H9 (cell line): ENCODE measurements around the gene IGF2R. TPM values are rescaled to one million over a fixed set of nuclear protein-coding genes. Genes with fewer than 3 reads are reported as not detected.

Source experiments
- DNase-seq: peaks from one replicate; pipeline ENCODE4 v3.0.0-alpha.2; 2017
- H2AFZ ChIP-seq: one replicate; pipeline ENCODE4 v1.6.1; 2013; ENCODE audit warnings: mild to moderate bottlenecking, low read length, control low read depth, moderate library complexity
- H2AK5ac ChIP-seq: 2 replicates; pipeline ENCODE4 v1.6.1; 2013; ENCODE audit warnings: low read length, control low read depth, mixed read lengths; ENCODE audit not compliant: insufficient read length
- H2BK120ac ChIP-seq: one replicate; pipeline ENCODE4 v1.6.1; 2013; ENCODE audit warnings: low read depth, mild to moderate bottlenecking, low read length, control low read depth, inconsistent platforms; ENCODE audit not compliant: poor library complexity, severe bottlenecking
- H2BK12ac ChIP-seq: 2 replicates; pipeline ENCODE4 v1.6.1; 2013; ENCODE audit warnings: low read length, control low read depth, mixed read lengths, low read depth; ENCODE audit not compliant: insufficient read length
- H2BK15ac ChIP-seq: 2 replicates; pipeline ENCODE4 v1.6.1; 2013; ENCODE audit warnings: low read depth, low read length, control low read depth
- H2BK20ac ChIP-seq: one replicate; pipeline ENCODE4 v1.6.1; 2013; ENCODE audit warnings: low read depth, mild to moderate bottlenecking, low read length, control low read depth, inconsistent platforms; ENCODE audit not compliant: poor library complexity, severe bottlenecking
- H2BK5ac ChIP-seq: 2 replicates; pipeline ENCODE4 v1.6.1; 2013; ENCODE audit warnings: low read length, control low read depth, mixed read lengths; ENCODE audit not compliant: insufficient read length
- H3K14ac ChIP-seq: 2 replicates; pipeline ENCODE4 v1.6.1; 2013; ENCODE audit warnings: low read length, control low read depth; ENCODE audit not compliant: insufficient read depth
- H3K18ac ChIP-seq: 2 replicates; pipeline ENCODE4 v1.6.1; 2013; ENCODE audit warnings: low read depth, mild to moderate bottlenecking, mixed read lengths, low read length, control low read depth; ENCODE audit not compliant: insufficient read length
- H3K23ac ChIP-seq: 2 replicates; pipeline ENCODE4 v1.6.1; 2013; ENCODE audit warnings: low read length, control low read depth, mixed read lengths, low read depth; ENCODE audit not compliant: insufficient read length
- H3K23me2 ChIP-seq: 2 replicates; pipeline ENCODE4 v1.6.1; 2013; ENCODE audit warnings: low read depth, mild to moderate bottlenecking, mixed read lengths, low read length, control low read depth; ENCODE audit not compliant: insufficient read length, poor library complexity, severe bottlenecking
- H3K27ac ChIP-seq: 2 replicates; pipeline ENCODE4 v1.5.1; 2013; ENCODE audit warnings: low read length, control low read depth, mixed read lengths, low read depth; ENCODE audit not compliant: insufficient read length
- H3K27me3 ChIP-seq: 2 replicates; pipeline ENCODE4 v1.6.1; 2013; ENCODE audit warnings: low read length, control low read depth, inconsistent platforms; ENCODE audit not compliant: insufficient read depth
- H3K4ac ChIP-seq: 2 replicates; pipeline ENCODE4 v1.6.1; 2013; ENCODE audit warnings: low read depth, mild to moderate bottlenecking, control low read depth, inconsistent platforms, low read length, moderate library complexity
- H3K4me1 ChIP-seq: 2 replicates; pipeline ENCODE4 v1.6.1; 2013; ENCODE audit warnings: low read length, control low read depth, inconsistent platforms; ENCODE audit not compliant: insufficient read depth
- H3K4me2 ChIP-seq: 2 replicates; pipeline ENCODE4 v1.6.1; 2013; ENCODE audit warnings: low read length, control low read depth, mixed read lengths; ENCODE audit not compliant: insufficient read length, insufficient read depth
- H3K56ac ChIP-seq: 2 replicates; pipeline ENCODE4 v1.6.1; 2013; ENCODE audit warnings: low read depth, mild to moderate bottlenecking, mixed read lengths, low read length, control low read depth; ENCODE audit not compliant: insufficient read length
- H3K79me1 ChIP-seq: 2 replicates; pipeline ENCODE4 v1.6.1; 2013; ENCODE audit warnings: low read depth, mild to moderate bottlenecking, moderate library complexity, low read length, control low read depth, inconsistent platforms; ENCODE audit not compliant: insufficient read depth, poor library complexity, severe bottlenecking
- H3K79me2 ChIP-seq: 2 replicates; pipeline ENCODE4 v1.6.1; 2013; ENCODE audit warnings: low read length, control low read depth, inconsistent platforms; ENCODE audit not compliant: insufficient read depth
- H3K9ac ChIP-seq: 2 replicates; pipeline ENCODE4 v1.6.1; 2013; ENCODE audit warnings: low read length, control low read depth, mixed read lengths; ENCODE audit not compliant: insufficient read length; ENCODE audit errors: extremely low read depth
- H3K9me3 ChIP-seq: one replicate; pipeline ENCODE4 v1.6.1; 2013; ENCODE audit warnings: low read depth, low read length, inconsistent platforms; ENCODE audit not compliant: control insufficient read depth
- H3T11ph ChIP-seq: one replicate; pipeline ENCODE4 v1.6.1; 2013; ENCODE audit warnings: mild to moderate bottlenecking, low read length, control low read depth, inconsistent platforms
- H4K20me1 ChIP-seq: one replicate; pipeline ENCODE4 v1.6.1; 2013; ENCODE audit not compliant: control insufficient read depth, insufficient read length, insufficient read depth
- H4K5ac ChIP-seq: 2 replicates; pipeline ENCODE4 v1.6.1; 2013; ENCODE audit warnings: low read depth, mild to moderate bottlenecking, mixed read lengths, low read length, control low read depth; ENCODE audit not compliant: insufficient read length
- H4K8ac ChIP-seq: replicated peaks from 2 replicates; pipeline ENCODE4 v1.6.1; 2013; ENCODE audit warnings: low read length, control low read depth, mixed read lengths, low read depth; ENCODE audit not compliant: insufficient read length
- H4K91ac ChIP-seq: 2 replicates; pipeline ENCODE4 v1.6.1; 2013; ENCODE audit warnings: low read depth, mild to moderate bottlenecking, moderate library complexity, mixed read lengths, low read length, control low read depth; ENCODE audit not compliant: insufficient read length
- H3K27ac Mint-ChIP-seq, 3 experiments: 2 replicates in 2 of 3; 3 replicates in 1 of 3; pipeline ENCODE4 v1.8.0; 2020 to 2021; ENCODE audit warnings: mixed read lengths in 3 of 3, mild to moderate bottlenecking in 1 of 3, moderate library complexity in 1 of 3
- H3K27me3 Mint-ChIP-seq: 2 replicates; pipeline ENCODE4 v1.8.0; 2021; ENCODE audit warnings: low read depth, mild to moderate bottlenecking, moderate library complexity, mixed read lengths
- H3K36me3 Mint-ChIP-seq, 3 experiments: 2 replicates in 2 of 3; 3 replicates in 1 of 3; pipeline ENCODE4 v1.8.0; 2020 to 2021; ENCODE audit warnings: low read depth in 3 of 3, mixed read lengths in 3 of 3; ENCODE audit not compliant: insufficient read depth in 1 of 3
- H3K4me1 Mint-ChIP-seq, 2 experiments: 2 replicates each; pipeline ENCODE4 v1.8.0; 2020; ENCODE audit warnings: mixed read lengths in 2 of 2
- H3K4me3 Mint-ChIP-seq, 2 experiments: 2 replicates in 1 of 2; 3 replicates in 1 of 2; pipeline ENCODE4 v1.8.0; 2020 to 2021; ENCODE audit warnings: mild to moderate bottlenecking in 2 of 2, mixed read lengths in 2 of 2, moderate library complexity in 1 of 2
- H3K9me3 Mint-ChIP-seq, 2 experiments: 2 replicates in 1 of 2; 3 replicates in 1 of 2; pipeline ENCODE4 v1.8.0; 2020; ENCODE audit warnings: mild to moderate bottlenecking in 2 of 2, mixed read lengths in 2 of 2, moderate library complexity in 1 of 2
- CTCF ChIP-seq: fragments of 200-600 bp; sonication (generic); conservative IDR thresholded peaks from 3 replicates; pipeline ENCODE4 v1.8.0; 2021; ENCODE audit warnings: antibody characterized with exemption, mild to moderate bottlenecking
- WGBS: extraction: QIAGEN DNeasy Blood & Tissue Kit; methylation state at CpG from one replicate; pipeline ENCODE4 v1.1.7; 2013; ENCODE audit warnings: missing lambda C conversion rate, low lambda C conversion rate, mixed read lengths; ENCODE audit not compliant: insufficient read length; ENCODE audit errors: extremely low coverage; 5-methylcytosine and 5-hydroxymethylcytosine counted together
- total RNA-seq: library from RNA; stranded (reverse); gene quantifications from 2 replicates; pipeline ENCODE4 v1.2.1, GENCODE V29; 2021

The IGF2R gene
- total RNA-seq, 1 experiment from 2014 or later = 66.7 TPM

DNA sequence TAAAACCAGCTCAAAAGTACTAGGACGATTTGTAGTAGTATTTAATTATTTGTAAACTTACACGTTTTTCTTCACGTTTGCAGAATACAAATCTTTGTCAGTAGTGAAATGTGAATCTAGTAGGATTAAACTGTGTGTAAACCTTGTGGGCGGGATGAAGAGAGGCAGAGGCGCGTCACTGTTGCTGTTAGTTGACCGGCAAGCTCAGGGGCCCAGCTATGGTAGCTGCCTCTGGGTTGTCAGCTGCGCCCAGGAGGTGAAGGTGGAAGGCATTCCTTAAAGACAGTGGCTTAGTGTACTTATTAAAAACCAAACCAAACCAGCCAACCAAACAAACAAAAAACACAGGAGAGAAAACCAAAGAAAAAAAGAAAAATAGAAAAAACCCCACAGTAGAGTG is 69.6 kb downstream of the IGF2R start:
- H3K4me2 ChIP-seq = no peak overlapping the region
- no peaks in the 10 kb centered on the region for H3K79me2 ChIP-seq
- no peak overlapping the region for H3T11ph ChIP-seq
- H2BK120ac ChIP-seq = no peak overlapping the region
- H3K9me3 ChIP-seq = no peaks in the 10 kb centered on the region
- no peaks in the 10 kb centered on the region; the same call in 1 of the 2 replicates for H3K27me3 ChIP-seq
- H3K18ac ChIP-seq = no peak overlapping the region
- no peak overlapping the region for H4K91ac ChIP-seq
- no peak overlapping the region for H3K9ac ChIP-seq
- no peak overlapping the region for H2BK15ac ChIP-seq
- no peaks in the 10 kb centered on the region for H3K79me1 ChIP-seq
- no peaks in the 10 kb centered on the region for H3K4me1 ChIP-seq
- no peaks in the 10 kb centered on the region for H3K27me3 Mint-ChIP-seq
- TF ChIP-seq CTCF = no peak
- no peak overlapping the region for H2BK20ac ChIP-seq
- H2BK5ac ChIP-seq = no peak overlapping the region
- H3K9me3 Mint-ChIP-seq = no peaks in the 10 kb centered on the region
- H3K56ac ChIP-seq = no peak overlapping the region
- no CpG with 5 or more reads among the region's 8 CpGs for WGBS
- H4K20me1 ChIP-seq = no peaks in the 10 kb centered on the region
- peaks cover 38 to 67% (median 63%) of the 10 kb centered on the region in 3 experiments; a peak in 6 of 7 replicates for H3K36me3 Mint-ChIP-seq
- H3K4me3 Mint-ChIP-seq = no peak overlapping the region
- no peak overlapping the region for H4K5ac ChIP-seq
- no peak overlapping the region for H2BK12ac ChIP-seq
- no peak overlapping the region for H2AFZ ChIP-seq
- no peak overlapping the region for H3K23ac ChIP-seq
- H4K8ac ChIP-seq = no peak overlapping the region
- no peak overlapping the region for H3K4ac ChIP-seq
- no peak overlapping the region for H2AK5ac ChIP-seq
- H3K14ac ChIP-seq = no peak overlapping the region
- no peaks in the 10 kb centered on the region for H3K4me1 Mint-ChIP-seq
- H3K23me2 ChIP-seq = no peaks in the 10 kb centered on the region
- no peak overlapping the region for H3K27ac Mint-ChIP-seq
- no peak for DNase-seq
- H3K27ac ChIP-seq = no peak overlapping the region
